Sigmoid colon (tissue), 4 donors: ENCODE results near the gene LPA.

Experiments
- CTCF ChIP-seq, 4 experiments: fragments of 450-650 bp in 3 of 4; fragments of 200-600 bp in 1 of 4; IDR thresholded peaks; one replicate each; pipeline ENCODE4 v1.5.1; 2016 to 2019; ENCODE audit warnings: antibody characterized with exemption in 4 of 4, mild to moderate bottlenecking in 3 of 4, moderate library complexity in 2 of 4
- EP300 ChIP-seq, 4 donors: sonication (generic); formaldehyde crosslinking; IDR thresholded peaks; one replicate each; pipeline ENCODE4 v1.6.1; 2017; ENCODE audit warnings: antibody characterized with exemption in 4 of 4
- POLR2A ChIP-seq, 2 donors: fragments of 450-650 bp; IDR thresholded peaks; one replicate each; pipeline ENCODE4 v1.6.1; 2016; ENCODE audit warnings: antibody characterized with exemption in 2 of 2, mild to moderate bottlenecking in 2 of 2, moderate library complexity in 2 of 2
- POLR2AphosphoS5 ChIP-seq, 4 donors: sonication (generic); formaldehyde crosslinking; IDR thresholded peaks; one replicate each; pipeline ENCODE4 v1.6.1; 2017; ENCODE audit warnings: antibody characterized with exemption in 4 of 4

GRCh38 chr6:160692369-160692959, 28.4 kb upstream of the LPA start:
- TF ChIP-seq CTCF (IDR thresholded peaks at IDR 0.05) (no peak), POLR2AphosphoS5 (IDR thresholded peaks at IDR 0.05) (no peak), POLR2A (IDR thresholded peaks at IDR 0.05) (no peak), EP300 (IDR thresholded peaks at IDR 0.05) (no peak)
